ENCODE data around the gene MXD4. TPM values are rescaled to one million over a fixed set of nuclear protein-coding genes. Genes with fewer than 3 reads are reported as not detected.

The MXD4 gene
- total RNA-seq, 1 donor from 2014 or later: 74.9 TPM

DNA sequence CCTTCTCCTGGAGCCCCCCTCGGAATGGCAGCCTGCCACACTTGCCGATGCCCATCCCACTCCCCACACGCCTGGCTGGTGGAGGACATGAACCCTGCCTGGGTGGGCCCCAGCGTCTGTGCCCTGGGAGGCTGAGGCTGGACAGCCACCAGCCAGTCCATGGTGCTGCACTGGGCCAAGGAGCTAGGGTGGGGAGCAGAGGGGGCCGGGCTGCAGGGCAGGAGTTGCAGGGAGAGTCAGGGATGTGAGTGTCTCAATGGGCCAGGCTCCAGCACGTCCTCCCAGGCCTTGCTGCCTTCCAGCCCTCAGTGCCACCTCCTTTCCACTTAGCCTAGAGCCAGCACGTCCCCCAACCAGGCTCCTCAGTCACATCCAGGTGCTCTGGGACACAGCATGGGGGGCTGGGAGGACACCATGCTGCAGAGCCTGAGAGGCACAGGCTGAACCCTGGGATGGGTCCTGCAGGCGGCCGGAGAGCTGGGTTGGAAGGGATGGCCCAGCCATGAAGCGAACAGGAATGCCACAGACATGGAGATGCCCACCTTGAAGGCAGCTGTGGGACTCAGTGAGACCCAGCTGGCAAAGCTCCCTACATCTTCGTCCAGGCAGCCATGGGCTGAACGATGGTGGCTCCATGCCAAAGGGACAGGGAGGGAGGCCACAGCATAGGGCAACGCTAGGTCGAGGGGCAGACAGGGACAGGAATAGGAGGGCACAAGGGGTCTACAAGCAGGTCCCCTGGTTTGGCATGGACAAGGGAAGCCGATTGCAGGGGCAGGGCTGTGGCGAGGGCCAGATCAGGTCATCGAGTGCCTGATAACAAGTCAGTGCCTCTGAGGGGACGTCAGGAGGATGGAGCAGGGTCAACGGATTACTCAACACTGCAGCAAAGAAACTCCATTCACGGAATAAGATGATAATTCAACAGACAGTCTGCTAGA lies 30.1 kb upstream of the MXD4 start:
- H3K27ac Mint-ChIP-seq (ENCODE audit: unreplicated experiment): no peak overlapping the region
- H3K36me3 Mint-ChIP-seq (ENCODE audit: unreplicated experiment): peaks cover 3% of the 10 kb centered on the region
- peaks cover 10% of the 10 kb centered on the region for H3K9me3 Mint-ChIP-seq (ENCODE audit: unreplicated experiment)
- TF ChIP-seq, protein P1, sequence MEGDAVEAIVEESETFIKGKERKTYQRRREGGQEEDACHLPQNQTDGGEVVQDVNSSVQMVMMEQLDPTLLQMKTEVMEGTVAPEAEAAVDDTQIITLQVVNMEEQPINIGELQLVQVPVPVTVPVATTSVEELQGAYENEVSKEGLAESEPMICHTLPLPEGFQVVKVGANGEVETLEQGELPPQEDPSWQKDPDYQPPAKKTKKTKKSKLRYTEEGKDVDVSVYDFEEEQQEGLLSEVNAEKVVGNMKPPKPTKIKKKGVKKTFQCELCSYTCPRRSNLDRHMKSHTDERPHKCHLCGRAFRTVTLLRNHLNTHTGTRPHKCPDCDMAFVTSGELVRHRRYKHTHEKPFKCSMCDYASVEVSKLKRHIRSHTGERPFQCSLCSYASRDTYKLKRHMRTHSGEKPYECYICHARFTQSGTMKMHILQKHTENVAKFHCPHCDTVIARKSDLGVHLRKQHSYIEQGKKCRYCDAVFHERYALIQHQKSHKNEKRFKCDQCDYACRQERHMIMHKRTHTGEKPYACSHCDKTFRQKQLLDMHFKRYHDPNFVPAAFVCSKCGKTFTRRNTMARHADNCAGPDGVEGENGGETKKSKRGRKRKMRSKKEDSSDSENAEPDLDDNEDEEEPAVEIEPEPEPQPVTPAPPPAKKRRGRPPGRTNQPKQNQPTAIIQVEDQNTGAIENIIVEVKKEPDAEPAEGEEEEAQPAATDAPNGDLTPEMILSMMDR (IDR thresholded peaks at IDR 0.05): no peak
- DNase-seq (ENCODE audit: extremely low spot score, unreplicated experiment): no peak
- H3K4me3 Mint-ChIP-seq (ENCODE audit: unreplicated experiment): no peak overlapping the region
- peaks cover 15% of the 10 kb centered on the region for H3K4me1 Mint-ChIP-seq (ENCODE audit: unreplicated experiment)
- H3K27me3 Mint-ChIP-seq (ENCODE audit: unreplicated experiment): peaks cover 9% of the 10 kb centered on the region

DNA sequence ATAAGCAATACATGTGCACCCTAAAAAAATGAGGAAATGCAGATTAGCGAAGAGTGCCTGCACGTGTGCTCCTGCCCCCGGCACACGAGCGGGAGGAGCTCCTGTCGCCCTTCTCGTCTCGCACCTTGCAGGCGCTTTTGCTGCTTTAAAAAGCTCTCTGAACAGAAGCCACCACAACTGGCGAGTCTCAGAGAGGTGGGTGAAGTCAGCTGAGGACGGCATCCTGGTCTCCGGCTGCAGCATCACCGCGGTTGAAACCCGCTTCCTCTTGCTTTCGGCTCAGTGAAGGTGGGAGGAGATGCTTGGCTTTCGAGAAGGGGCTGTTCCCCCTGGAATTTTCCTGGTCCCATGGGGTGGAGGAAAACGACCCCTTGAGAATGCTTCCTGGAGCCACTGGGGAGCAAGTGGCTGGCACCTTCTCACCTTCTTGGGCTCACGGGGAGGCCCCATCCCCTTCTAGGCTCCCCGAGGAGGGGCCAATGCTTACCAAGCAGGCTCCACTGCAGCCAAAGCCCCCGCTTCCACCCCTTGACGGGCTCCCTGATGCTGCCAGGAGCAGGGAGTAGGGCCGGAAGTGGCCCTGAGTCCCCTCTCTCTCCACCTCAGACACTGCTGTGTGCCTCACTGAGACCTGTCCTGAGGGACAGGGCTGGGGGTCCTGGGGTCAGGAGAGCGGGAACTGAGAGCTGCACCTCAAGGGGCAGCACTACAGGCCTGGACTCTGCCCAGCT lies 29.2 kb upstream of the MXD4 start:
- Mint-ChIP-seq H3K27me3 (ENCODE audit: unreplicated experiment) (peaks cover 9% of the 10 kb centered on the region), H3K4me1 (ENCODE audit: unreplicated experiment) (peaks cover 15% of the 10 kb centered on the region), H3K9me3 (ENCODE audit: unreplicated experiment) (peaks cover 10% of the 10 kb centered on the region), H3K27ac (ENCODE audit: unreplicated experiment) (no peak overlapping the region), H3K4me3 (ENCODE audit: unreplicated experiment) (no peak overlapping the region), H3K36me3 (ENCODE audit: unreplicated experiment) (peaks cover 3% of the 10 kb centered on the region)
- DNase-seq (ENCODE audit: extremely low spot score, unreplicated experiment): no peak
- TF ChIP-seq, protein P1 (IDR thresholded peaks at IDR 0.05): no peak

DNA sequence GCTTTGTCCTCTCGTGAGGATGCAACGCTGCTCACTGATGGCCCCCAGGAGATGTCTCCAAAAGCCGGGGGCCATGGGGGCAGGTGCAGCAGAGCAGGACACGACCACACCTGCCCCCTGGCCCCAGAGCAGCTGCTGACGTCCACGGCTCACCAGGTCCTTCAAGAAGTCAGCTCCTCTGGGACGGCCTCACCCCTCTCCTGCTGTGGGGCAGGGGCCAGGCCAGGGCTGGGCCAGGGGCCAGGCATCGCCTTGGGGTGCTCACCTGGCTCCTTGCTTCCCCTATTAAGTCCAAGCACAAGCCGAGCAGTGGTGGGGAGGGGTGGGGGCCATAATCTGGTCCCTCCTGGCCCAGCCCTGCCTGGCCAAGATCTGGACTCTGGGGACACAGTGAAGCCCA lies 28.6 kb upstream of the MXD4 start:
- TF ChIP-seq, protein P1 (IDR thresholded peaks at IDR 0.05): no peak
- Mint-ChIP-seq H3K4me1 (ENCODE audit: unreplicated experiment) (peaks cover 16% of the 10 kb centered on the region), H3K9me3 (ENCODE audit: unreplicated experiment) (peaks cover 10% of the 10 kb centered on the region), H3K4me3 (ENCODE audit: unreplicated experiment) (no peak overlapping the region), H3K36me3 (ENCODE audit: unreplicated experiment) (peaks cover 3% of the 10 kb centered on the region), H3K27ac (ENCODE audit: unreplicated experiment) (no peak overlapping the region), H3K27me3 (ENCODE audit: unreplicated experiment) (peaks cover 9% of the 10 kb centered on the region)
- DNase-seq (ENCODE audit: extremely low spot score, unreplicated experiment): no peak

DNA sequence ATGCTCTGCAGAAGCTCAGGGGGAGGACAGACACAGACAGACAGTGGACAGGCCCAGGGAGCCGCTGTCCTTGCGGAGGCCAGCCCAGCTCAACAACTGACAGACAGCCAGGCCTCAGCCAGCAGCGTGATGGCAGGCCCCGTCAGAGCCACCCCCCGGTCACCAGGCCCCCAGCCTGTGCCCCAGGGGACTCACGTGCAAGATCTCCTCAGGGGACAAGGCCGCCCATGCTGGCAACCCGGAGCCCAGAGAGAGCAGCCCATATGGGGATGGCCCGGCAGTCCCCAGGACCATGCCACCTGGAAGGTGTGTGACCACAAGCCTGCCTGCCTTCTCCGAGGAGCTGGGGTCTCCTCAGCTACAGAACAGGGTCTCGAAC lies 28.0 kb upstream of the MXD4 start:
- peaks cover 10% of the 10 kb centered on the region for H3K9me3 Mint-ChIP-seq (ENCODE audit: unreplicated experiment)
- H3K4me3 Mint-ChIP-seq (ENCODE audit: unreplicated experiment): no peak overlapping the region
- H3K27me3 Mint-ChIP-seq (ENCODE audit: unreplicated experiment): peaks cover 9% of the 10 kb centered on the region
- no peak overlapping the region for H3K27ac Mint-ChIP-seq (ENCODE audit: unreplicated experiment)
- H3K36me3 Mint-ChIP-seq (ENCODE audit: unreplicated experiment): peaks cover 3% of the 10 kb centered on the region
- no peak for DNase-seq (ENCODE audit: extremely low spot score, unreplicated experiment)
- TF ChIP-seq, protein P1 (IDR thresholded peaks at IDR 0.05): no peak
- H3K4me1 Mint-ChIP-seq (ENCODE audit: unreplicated experiment): peaks cover 17% of the 10 kb centered on the region
